Panc1 (cell line): ENCODE results near the gene MPND.

Experiments used
- POLR2AphosphoS5 ChIP-seq: IDR thresholded peaks from 2 replicates; pipeline ENCODE4 v1.6.1; 2012; ENCODE audit warnings: mild to moderate bottlenecking, low read depth, low read length, moderate library complexity
- SIN3A ChIP-seq: IDR thresholded peaks from 2 replicates; pipeline ENCODE4 v1.6.1; 2012; ENCODE audit warnings: low read depth, mild to moderate bottlenecking, low read length, moderate library complexity, borderline replicate concordance; ENCODE audit not compliant: insufficient read depth
- TCF7L2 ChIP-seq: IDR thresholded peaks from 2 replicates; pipeline ENCODE4 v1.6.1; 2011; ENCODE audit warnings: mild to moderate bottlenecking, low read depth, low read length, inconsistent platforms
- TF ChIP-seq, protein P1 (sequence below): fragments of 450-650 bp; IDR thresholded peaks from 2 replicates; pipeline ENCODE4 v1.5.1; 2017; ENCODE audit warnings: mild to moderate bottlenecking
- TF ChIP-seq, protein P2 (sequence below), 2 experiments: IDR thresholded peaks; 2 replicates each; pipeline ENCODE4 v1.6.1; 2011 to 2012; ENCODE audit warnings: low read depth in 2 of 2, control low read depth in 1 of 2, low read length in 1 of 2, mild to moderate bottlenecking in 1 of 2, moderate library complexity in 1 of 2; ENCODE audit not compliant: insufficient read depth in 1 of 2

DNA sequence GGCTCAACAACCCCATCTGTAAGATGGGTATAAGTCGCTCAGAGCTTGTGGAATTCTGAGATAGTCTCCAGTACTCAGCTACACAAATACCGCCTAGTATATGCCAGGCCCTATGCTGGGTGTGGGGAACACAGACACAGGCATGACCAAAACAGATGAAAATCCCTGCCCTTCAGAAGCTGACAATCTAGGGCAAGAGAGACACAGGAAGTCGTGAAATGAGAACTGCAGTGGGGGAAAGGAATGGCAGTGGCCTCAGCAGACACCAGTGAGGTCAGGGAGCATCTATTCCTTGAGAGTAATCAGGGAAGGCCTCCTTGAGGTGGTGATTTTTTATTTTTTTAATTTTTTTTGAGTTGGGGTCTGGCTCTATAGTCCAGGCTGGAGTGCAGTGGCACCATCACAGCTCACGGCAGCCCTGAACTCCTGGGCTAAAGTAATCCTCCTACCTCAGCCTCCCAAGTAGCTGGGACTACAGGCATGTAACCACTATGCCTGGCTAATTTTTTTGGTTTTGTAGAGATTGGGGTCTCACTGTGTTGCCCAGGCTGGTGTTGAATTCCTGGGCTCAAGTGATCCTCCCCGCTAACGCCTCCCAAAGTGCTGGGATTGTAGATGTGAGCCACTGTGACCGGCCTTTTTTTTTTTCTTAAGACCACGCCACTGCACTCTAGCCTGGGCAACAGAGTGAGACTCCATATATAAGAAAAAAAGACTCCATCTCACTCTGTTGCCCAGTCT, 44.4 kb upstream of the MPND start:
- TF ChIP-seq, protein P1, sequence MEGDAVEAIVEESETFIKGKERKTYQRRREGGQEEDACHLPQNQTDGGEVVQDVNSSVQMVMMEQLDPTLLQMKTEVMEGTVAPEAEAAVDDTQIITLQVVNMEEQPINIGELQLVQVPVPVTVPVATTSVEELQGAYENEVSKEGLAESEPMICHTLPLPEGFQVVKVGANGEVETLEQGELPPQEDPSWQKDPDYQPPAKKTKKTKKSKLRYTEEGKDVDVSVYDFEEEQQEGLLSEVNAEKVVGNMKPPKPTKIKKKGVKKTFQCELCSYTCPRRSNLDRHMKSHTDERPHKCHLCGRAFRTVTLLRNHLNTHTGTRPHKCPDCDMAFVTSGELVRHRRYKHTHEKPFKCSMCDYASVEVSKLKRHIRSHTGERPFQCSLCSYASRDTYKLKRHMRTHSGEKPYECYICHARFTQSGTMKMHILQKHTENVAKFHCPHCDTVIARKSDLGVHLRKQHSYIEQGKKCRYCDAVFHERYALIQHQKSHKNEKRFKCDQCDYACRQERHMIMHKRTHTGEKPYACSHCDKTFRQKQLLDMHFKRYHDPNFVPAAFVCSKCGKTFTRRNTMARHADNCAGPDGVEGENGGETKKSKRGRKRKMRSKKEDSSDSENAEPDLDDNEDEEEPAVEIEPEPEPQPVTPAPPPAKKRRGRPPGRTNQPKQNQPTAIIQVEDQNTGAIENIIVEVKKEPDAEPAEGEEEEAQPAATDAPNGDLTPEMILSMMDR, result no peak
- no peak for TF ChIP-seq POLR2AphosphoS5
- TF ChIP-seq, protein P2, sequence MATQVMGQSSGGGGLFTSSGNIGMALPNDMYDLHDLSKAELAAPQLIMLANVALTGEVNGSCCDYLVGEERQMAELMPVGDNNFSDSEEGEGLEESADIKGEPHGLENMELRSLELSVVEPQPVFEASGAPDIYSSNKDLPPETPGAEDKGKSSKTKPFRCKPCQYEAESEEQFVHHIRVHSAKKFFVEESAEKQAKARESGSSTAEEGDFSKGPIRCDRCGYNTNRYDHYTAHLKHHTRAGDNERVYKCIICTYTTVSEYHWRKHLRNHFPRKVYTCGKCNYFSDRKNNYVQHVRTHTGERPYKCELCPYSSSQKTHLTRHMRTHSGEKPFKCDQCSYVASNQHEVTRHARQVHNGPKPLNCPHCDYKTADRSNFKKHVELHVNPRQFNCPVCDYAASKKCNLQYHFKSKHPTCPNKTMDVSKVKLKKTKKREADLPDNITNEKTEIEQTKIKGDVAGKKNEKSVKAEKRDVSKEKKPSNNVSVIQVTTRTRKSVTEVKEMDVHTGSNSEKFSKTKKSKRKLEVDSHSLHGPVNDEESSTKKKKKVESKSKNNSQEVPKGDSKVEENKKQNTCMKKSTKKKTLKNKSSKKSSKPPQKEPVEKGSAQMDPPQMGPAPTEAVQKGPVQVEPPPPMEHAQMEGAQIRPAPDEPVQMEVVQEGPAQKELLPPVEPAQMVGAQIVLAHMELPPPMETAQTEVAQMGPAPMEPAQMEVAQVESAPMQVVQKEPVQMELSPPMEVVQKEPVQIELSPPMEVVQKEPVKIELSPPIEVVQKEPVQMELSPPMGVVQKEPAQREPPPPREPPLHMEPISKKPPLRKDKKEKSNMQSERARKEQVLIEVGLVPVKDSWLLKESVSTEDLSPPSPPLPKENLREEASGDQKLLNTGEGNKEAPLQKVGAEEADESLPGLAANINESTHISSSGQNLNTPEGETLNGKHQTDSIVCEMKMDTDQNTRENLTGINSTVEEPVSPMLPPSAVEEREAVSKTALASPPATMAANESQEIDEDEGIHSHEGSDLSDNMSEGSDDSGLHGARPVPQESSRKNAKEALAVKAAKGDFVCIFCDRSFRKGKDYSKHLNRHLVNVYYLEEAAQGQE (IDR thresholded peaks at IDR 0.05; ENCODE audit: insufficient read depth in 1 of 2, low read depth in 2 of 2, low read length in 1 of 2), result no peak
- TF ChIP-seq SIN3A, result no peak
- TF ChIP-seq TCF7L2, result no peak
